Activated naive CD4-positive, alpha-beta T cell treated with anti-CD3 and anti-CD28 coated beads for 36 hours (primary cell): ENCODE results near the gene FOXL3. TPM values are rescaled to one million over a fixed set of nuclear protein-coding genes. Genes with fewer than 3 reads are reported as not detected.

Source experiments
- CTCF ChIA-PET: fragments of 350-600 bp; sonication (Branson Sonifier 250); formaldehyde crosslinking; loops from one replicate; lab custom pipeline; 2021; ENCODE audit warnings: antibody characterized with exemption; lab: Charles Lee
- DNase-seq: peaks from one replicate; pipeline ENCODE4 v3.0.0-alpha.2; 2020
- H3K27ac Mint-ChIP-seq: one replicate; pipeline ENCODE4 v1.8.0; 2021; ENCODE audit warnings: mild to moderate bottlenecking, mixed read lengths
- H3K27me3 Mint-ChIP-seq: one replicate; pipeline ENCODE4 v1.8.0; 2021; ENCODE audit warnings: low read depth, mixed read lengths
- H3K36me3 Mint-ChIP-seq: one replicate; pipeline ENCODE4 v1.8.0; 2021; ENCODE audit warnings: low read depth, mixed read lengths
- H3K4me1 Mint-ChIP-seq: one replicate; pipeline ENCODE4 v1.8.0; 2021; ENCODE audit warnings: low read depth, mixed read lengths
- H3K4me3 Mint-ChIP-seq: one replicate; pipeline ENCODE4 v1.8.0; 2021; ENCODE audit warnings: mild to moderate bottlenecking, moderate library complexity, mixed read lengths
- H3K9me3 Mint-ChIP-seq: one replicate; pipeline ENCODE4 v1.8.0; 2021; ENCODE audit warnings: mixed read lengths
- intact Hi-C: fragments of 100-400 bp; cut with micrococcal nuclease; formaldehyde crosslinking; loops from one replicate; pipeline ENCODE4 v1.15.1; 2023
- total RNA-seq, 2 experiments: library from RNA; stranded (reverse); gene quantifications; one replicate each; pipeline ENCODE4 v1.2.3, GENCODE V29; 2021

FOXL3 gene
- total RNA-seq, 2 experiments from 2014 or later = not detected

- H3K36me3 Mint-ChIP-seq = no peaks in the 10 kb centered on the region
- no peak overlapping the region for H3K27ac Mint-ChIP-seq
- peaks cover 8% of the 10 kb centered on the region for H3K9me3 Mint-ChIP-seq
- H3K27me3 Mint-ChIP-seq = no peaks in the 10 kb centered on the region
- H3K4me3 Mint-ChIP-seq = no peak overlapping the region
- CTCF ChIA-PET = interaction anchor here (1.0 to 1.6 kb wide), 2 partner anchors 9 to 16 kb away, joined by 3 to 5 read pairs; no protein-coding TSS in a partner anchor
- H3K4me1 Mint-ChIP-seq = peaks cover 2% of the 10 kb centered on the region
- intact Hi-C loops = no loop called here
- DNase-seq = no peak
Measured at GRCh38 chr7:265192-265997, 24.6 kb upstream of the FOXL3 start.

DNA sequence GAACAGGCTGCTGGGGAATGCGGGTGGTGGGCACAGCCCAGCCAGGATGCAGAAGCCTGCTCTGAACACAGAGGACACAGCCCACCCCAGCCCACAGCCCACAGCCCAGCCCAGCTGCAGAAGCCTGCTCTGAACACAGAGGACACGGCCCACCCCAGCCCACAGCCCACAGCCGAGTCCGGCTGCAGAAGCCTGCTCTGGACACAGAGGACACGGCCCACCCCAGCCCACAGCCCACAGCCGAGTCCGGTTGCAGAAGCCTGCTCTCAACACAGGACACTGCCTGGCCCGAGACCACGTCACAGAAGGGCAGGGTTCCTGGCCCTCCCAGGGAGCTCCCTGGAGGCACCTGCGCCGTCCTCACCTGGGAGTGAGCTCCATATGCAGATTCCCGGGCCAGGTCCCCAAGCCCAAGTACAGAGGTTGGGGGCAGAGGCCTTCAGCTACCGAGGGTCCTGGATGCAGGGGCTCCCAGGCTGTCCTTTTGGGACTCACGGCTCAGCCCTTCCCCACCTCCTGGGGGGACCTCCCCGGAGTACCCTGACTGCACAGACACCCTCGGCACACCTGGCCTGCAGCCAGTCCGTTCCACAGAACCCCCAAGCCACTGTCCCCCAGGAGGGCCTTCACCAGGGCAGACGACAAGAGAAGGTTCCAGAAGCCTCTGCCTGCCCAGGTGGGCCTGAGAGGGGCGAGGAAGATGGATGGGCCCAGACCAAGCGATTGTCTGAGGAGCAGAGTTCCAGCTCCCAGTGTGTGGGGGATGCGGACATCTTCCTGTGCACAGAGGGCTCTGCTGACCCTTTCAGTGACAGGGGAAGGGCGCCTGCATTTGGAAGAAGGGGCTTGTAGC, 23.7 kb upstream of the FOXL3 start:
- Mint-ChIP-seq H3K9me3 (peaks cover 8% of the 10 kb centered on the region), H3K36me3 (no peaks in the 10 kb centered on the region), H3K4me3 (no peak overlapping the region), H3K27ac (no peak overlapping the region), H3K27me3 (no peaks in the 10 kb centered on the region), H3K4me1 (peaks cover 2% of the 10 kb centered on the region)
- intact Hi-C loops = no loop called here
- CTCF ChIA-PET = interaction anchor here (1.0 to 1.6 kb wide), 2 partner anchors 8 to 15 kb away, joined by 3 to 5 read pairs; no protein-coding TSS in a partner anchor
- no peak for DNase-seq

DNA sequence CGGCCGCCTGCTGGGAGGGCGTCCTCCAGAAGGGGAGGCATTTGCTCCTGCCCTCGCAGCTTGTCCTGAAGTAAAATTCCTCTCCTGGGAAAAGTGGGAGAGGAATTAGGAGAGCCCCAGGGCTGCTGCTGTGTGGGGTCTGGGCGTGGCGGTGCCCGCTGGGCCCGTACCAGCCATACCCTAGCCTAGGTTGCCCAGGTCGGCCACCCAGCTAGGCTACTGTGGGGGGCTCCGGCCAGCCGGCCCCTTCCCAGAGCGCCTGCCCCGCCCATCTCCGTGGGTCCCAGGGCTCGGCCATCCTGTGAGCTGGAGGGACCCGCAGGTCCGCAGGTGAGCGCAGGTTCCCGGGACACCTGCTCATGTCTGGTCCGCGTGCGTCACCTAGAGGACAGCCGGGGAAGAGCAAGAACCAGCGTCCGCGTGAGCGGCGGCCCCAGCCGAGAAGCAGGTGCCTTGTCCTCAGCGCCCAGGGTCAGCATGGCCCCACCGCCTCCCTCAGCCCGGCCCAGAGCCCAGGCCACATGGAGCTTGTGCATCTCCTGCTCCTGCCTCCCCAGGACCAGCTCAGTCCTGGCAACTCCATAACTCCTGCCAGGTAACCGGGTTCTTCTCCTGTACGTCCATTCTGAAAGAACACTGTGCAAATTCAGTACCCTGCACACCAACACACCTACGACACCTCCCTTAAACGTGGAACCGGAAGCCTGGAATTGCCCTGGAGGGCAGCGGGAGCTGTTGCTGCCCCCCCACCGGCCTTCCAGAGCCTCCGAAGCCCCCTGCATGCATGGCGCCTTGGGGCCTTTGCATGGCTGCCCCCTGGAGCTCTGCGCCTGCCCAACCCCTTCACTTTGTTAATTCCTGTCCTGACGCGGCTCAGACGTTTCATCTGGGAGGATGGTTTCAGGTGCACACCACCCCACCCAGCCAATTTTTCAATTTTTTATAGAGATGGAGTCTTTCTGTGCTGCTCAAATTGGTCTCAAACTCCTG, 22.8 kb upstream of the FOXL3 start:
- CTCF ChIA-PET = no interaction called here
- DNase-seq = no peak
- no peaks in the 10 kb centered on the region for H3K27me3 Mint-ChIP-seq
- H3K36me3 Mint-ChIP-seq = no peaks in the 10 kb centered on the region
- peaks cover 5% of the 10 kb centered on the region for H3K9me3 Mint-ChIP-seq
- peaks cover 2% of the 10 kb centered on the region for H3K4me1 Mint-ChIP-seq
- no peak overlapping the region for H3K4me3 Mint-ChIP-seq
- intact Hi-C loops = no loop called here
- no peak overlapping the region for H3K27ac Mint-ChIP-seq

- DNase-seq = no peak
- Mint-ChIP-seq H3K27me3 (no peaks in the 10 kb centered on the region), H3K27ac (no peak overlapping the region), H3K9me3 (peaks cover 8% of the 10 kb centered on the region), H3K4me1 (no peaks in the 10 kb centered on the region), H3K36me3 (no peaks in the 10 kb centered on the region), H3K4me3 (no peak overlapping the region)
- intact Hi-C loops = no loop called here
- CTCF ChIA-PET = no interaction called here
Measured at GRCh38 chr7:268991-269390, 21.0 kb upstream of the FOXL3 start.

DNA sequence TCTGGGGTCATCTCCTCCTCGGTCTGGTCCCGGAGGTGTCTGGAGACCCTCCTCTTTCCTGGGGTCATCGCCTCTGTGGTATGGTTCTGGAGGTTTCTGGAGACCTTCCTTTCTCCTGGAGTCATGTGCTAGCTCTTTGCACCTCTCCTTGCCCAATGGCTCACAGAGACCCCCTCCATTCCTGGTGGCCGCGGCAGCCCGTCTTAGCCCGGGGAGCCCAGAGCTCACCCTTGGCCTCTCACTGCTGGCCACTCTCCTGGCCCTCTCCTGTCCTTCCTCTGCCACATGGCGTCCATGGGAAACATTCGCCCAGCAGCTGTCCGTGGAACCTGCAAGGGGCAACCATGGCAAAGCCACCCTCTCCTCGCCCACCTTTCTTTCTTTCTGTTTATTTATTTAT, 20.2 kb upstream of the FOXL3 start:
- CTCF ChIA-PET = no interaction called here
- H3K4me3 Mint-ChIP-seq = no peak overlapping the region
- H3K9me3 Mint-ChIP-seq = peaks cover 15% of the 10 kb centered on the region
- no peak overlapping the region for H3K27ac Mint-ChIP-seq
- intact Hi-C loops = no loop called here
- no peaks in the 10 kb centered on the region for H3K27me3 Mint-ChIP-seq
- H3K36me3 Mint-ChIP-seq = peaks cover 1% of the 10 kb centered on the region
- DNase-seq = no peak
- no peaks in the 10 kb centered on the region for H3K4me1 Mint-ChIP-seq

DNA sequence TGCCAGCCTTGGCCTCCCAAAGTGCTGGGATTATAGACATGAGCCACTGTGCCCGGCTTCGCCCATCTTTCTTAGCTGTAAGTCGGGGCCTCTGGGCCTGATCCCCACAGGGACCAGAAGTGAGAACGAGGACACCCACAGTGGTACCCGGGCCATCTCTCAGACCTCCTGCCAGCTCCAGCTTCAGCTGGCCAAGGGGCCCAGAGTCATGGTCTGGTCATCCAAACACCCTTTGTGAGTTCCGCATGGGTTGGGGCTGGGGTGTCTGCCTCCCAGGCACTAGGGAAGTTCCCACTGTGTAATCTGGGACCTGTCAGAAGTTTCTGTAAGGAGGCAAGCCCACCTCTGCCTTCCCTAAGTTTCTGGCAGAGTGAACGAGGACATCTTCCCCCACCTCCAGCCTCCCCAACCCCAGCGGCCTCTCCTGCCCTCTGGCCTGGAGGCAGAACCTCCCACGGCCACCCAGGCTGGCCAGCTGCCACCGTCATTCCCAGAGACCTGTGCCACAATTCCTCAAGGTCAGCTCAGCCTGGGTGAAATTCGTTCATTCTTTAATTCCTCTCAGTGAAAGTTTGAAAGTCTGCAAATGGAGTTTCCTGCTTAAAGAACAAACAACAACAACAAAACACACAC, 19.5 kb upstream of the FOXL3 start:
- Mint-ChIP-seq H3K4me3 (no peak overlapping the region), H3K27ac (no peak overlapping the region), H3K27me3 (no peaks in the 10 kb centered on the region), H3K9me3 (peaks cover 15% of the 10 kb centered on the region), H3K36me3 (peaks cover 1% of the 10 kb centered on the region), H3K4me1 (no peaks in the 10 kb centered on the region)
- CTCF ChIA-PET = no interaction called here
- no peak for DNase-seq
- intact Hi-C loops = no loop called here

DNA sequence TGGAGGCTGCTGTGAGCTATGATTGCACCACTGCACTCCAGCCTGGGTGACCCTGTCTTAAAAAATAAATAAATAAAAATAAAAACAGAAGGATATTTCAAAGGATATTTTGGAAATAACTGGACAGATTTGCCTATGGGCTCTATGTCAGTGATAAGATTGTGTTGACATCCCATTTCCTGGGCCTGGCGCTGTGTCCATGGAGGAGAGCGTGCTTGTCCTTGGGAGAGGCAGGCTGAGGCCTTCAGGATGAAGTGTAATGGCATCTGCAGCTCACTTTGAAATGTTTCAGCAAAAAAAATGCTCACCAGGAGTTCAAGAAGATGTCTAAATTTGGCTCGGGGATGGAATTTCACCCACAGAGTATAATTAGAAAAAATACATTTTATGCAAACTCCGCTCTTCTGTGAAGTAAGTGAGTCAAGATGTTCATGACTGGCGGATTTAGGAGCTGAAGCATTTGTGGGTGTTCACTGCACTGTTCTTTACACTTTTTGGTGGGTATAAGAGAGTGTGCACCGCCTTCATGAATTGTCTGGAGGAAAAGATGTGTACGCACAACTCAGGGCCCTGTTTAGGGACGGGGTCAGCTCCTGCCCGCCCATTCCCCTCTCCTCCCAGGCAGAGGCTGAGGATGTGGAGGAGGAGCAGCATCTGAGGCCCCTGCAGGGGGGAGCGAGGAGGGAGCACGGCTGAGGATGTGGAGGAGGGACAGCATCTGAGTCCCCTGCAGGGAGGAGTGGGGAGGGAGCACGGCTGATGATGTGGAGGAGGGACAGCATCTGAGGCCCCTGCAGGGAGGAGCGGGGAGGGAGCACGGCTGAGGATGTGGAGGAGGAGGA, 18.5 kb upstream of the FOXL3 start:
- Mint-ChIP-seq H3K9me3 (peaks cover 15% of the 10 kb centered on the region), H3K4me1 (no peaks in the 10 kb centered on the region), H3K36me3 (peaks cover 1% of the 10 kb centered on the region), H3K27ac (no peak overlapping the region), H3K27me3 (no peaks in the 10 kb centered on the region), H3K4me3 (no peak overlapping the region)
- CTCF ChIA-PET = interaction anchor here (0.6 kb wide), 1 partner anchor 110 kb away, joined by 3 read pairs; no protein-coding TSS in a partner anchor
- DNase-seq = no peak
- intact Hi-C loops = loop anchor here (1.0 kb wide), 1 partner anchor 28 kb away; no protein-coding TSS in a partner anchor

GRCh38 chr7:272108-272615, 17.8 kb upstream of the FOXL3 start:
- H3K27ac Mint-ChIP-seq = no peak overlapping the region
- H3K9me3 Mint-ChIP-seq = peaks cover 15% of the 10 kb centered on the region
- peaks cover 1% of the 10 kb centered on the region for H3K36me3 Mint-ChIP-seq
- intact Hi-C loops = loop anchor here (1.0 kb wide), 1 partner anchor 27 kb away; no protein-coding TSS in a partner anchor
- no peaks in the 10 kb centered on the region for H3K27me3 Mint-ChIP-seq
- CTCF ChIA-PET = interaction anchor here (0.6 to 1.5 kb wide), 2 partner anchors 8 to 110 kb away, joined by 3 to 5 read pairs; no protein-coding TSS in a partner anchor
- no peak for DNase-seq
- no peaks in the 10 kb centered on the region for H3K4me1 Mint-ChIP-seq
- no peak overlapping the region for H3K4me3 Mint-ChIP-seq

DNA sequence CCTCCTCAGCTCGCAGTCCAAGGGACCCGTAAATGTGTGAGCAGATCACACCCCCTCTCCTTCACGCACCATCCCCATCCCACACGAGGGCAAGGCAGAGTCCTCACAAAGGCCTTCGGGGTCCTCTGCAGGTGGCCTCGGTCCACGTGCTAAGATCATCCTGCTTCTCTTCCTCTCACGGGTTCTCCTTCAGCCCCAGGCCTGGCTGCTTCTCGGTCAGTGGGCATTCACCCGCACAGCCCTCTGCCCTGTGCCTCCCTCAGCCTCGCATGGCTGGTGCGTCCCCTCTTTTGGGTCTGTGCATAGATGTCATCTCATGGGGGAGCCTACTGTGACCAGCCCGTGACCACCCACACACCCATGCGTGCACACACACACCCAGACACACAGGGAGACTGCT, 17.3 kb upstream of the FOXL3 start:
- Mint-ChIP-seq H3K27me3 (no peaks in the 10 kb centered on the region), H3K36me3 (peaks cover 1% of the 10 kb centered on the region), H3K27ac (no peak overlapping the region), H3K9me3 (peaks cover 15% of the 10 kb centered on the region), H3K4me3 (no peak overlapping the region), H3K4me1 (no peaks in the 10 kb centered on the region)
- DNase-seq = no peak
- CTCF ChIA-PET = interaction anchor here (1.5 kb wide), 1 partner anchor 8 kb away, joined by 5 read pairs; no protein-coding TSS in a partner anchor
- intact Hi-C loops = loop anchor here (1.0 kb wide), 1 partner anchor 27 kb away; no protein-coding TSS in a partner anchor

DNA sequence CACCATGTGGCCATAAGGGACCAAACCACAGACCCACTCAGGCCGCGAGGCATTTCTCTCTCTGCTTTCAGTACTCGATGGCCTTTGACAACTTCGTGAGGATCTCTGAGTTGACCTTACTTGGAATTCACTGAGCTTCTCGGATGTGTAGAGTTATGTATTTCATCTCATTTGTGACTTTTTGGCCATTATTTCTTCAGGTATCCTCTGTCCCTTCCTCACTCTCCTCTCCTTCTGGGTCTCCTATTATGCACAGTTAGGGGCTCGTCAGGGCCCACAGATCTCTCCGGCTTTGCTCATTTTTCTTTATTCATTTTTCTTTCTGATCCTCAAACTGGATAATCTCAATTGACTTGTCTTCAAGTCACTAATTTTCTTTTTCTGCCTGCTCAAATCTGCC, 16.6 kb upstream of the FOXL3 start:
- CTCF ChIA-PET = interaction anchor here (1.5 kb wide), 1 partner anchor 9 kb away, joined by 5 read pairs; no protein-coding TSS in a partner anchor
- Mint-ChIP-seq H3K27ac (no peak overlapping the region), H3K36me3 (peaks cover 1% of the 10 kb centered on the region), H3K4me1 (no peaks in the 10 kb centered on the region), H3K27me3 (no peaks in the 10 kb centered on the region), H3K4me3 (no peak overlapping the region), H3K9me3 (peaks cover 15% of the 10 kb centered on the region)
- DNase-seq = no peak
- intact Hi-C loops = no loop called here
